ENCODE measurements around the gene ZNF148.

GRCh38 chr3:125219261-125219701 is 155.8 kb downstream of the ZNF148 start:
- TF ChIP-seq POLR2A (IDR thresholded peaks at IDR 0.05; ENCODE audit: low read length) (no peak), GATA1 (IDR thresholded peaks at IDR 0.05; ENCODE audit: low read depth, low read length) (no peak)

Measured in erythroblast (primary cell).